Left renal cortex interstitium (tissue), 4 donors: ENCODE measurements around the gene NRROS. TPM values are rescaled to one million over a fixed set of nuclear protein-coding genes. Genes with fewer than 3 reads are reported as not detected.
A peak's percentile ranks its signal among the peaks of the same experiment; 100 is the strongest.

Experiments used
- DNase-seq, 4 donors: peaks; one replicate each; pipeline ENCODE4 v3.0.0-alpha.2; 2013; ENCODE audit warnings: low read depth in 4 of 4, low spot score in 2 of 4, missing footprints in 1 of 4
- polyA plus RNA-seq, 4 donors: library from polyadenylated mRNA; unstranded; fragments of 120-200 nt; gene quantifications; one replicate each; pipeline ENCODE4 v1.2.1, GENCODE V29; 2013; ENCODE audit not compliant: insufficient read length in 4 of 4

NRROS gene
- polyA plus RNA-seq, 4 donors: 2.4 to 4.2 (median 3.7) TPM

- DNase-seq: no peak
These were observed 34.1 kb downstream of the NRROS start for GRCh38 chr3:196673632-196674031.

- DNase-seq: no peak
These were observed 37.9 kb downstream of the NRROS start for GRCh38 chr3:196677353-196677752.

- DNase-seq: no peak
These were observed 38.4 kb downstream of the NRROS start for GRCh38 chr3:196677931-196678330.

GRCh38 chr3:196684548-196685407, 45.3 kb downstream of the NRROS start:
- DNase-seq: peak; percentile 26 to 56 (median 28)

GRCh38 chr3:196686436-196686835, 46.9 kb downstream of the NRROS start:
- DNase-seq: no peak

GRCh38 chr3:196688349-196688748, 48.9 kb downstream of the NRROS start:
- no peak for DNase-seq

GRCh38 chr3:196689941-196690660, 50.6 kb downstream of the NRROS start:
- DNase-seq: no peak

- no peak for DNase-seq
These were observed 51.9 kb downstream of the NRROS start for GRCh38 chr3:196691386-196691785.

- no peak for DNase-seq
These were observed 54.7 kb downstream of the NRROS start for GRCh38 chr3:196694202-196694638.

GRCh38 chr3:196694941-196695848, 55.7 kb downstream of the NRROS start:
- DNase-seq: no peak

- no peak for DNase-seq
These were observed 56.3 kb downstream of the NRROS start for GRCh38 chr3:196695849-196696226.

- no peak for DNase-seq
These were observed 57.8 kb downstream of the NRROS start for GRCh38 chr3:196697270-196697669.

- DNase-seq: no peak
These were observed 60.3 kb downstream of the NRROS start for GRCh38 chr3:196699749-196700148.

GRCh38 chr3:196700801-196701200, 61.3 kb downstream of the NRROS start:
- DNase-seq: no peak

- DNase-seq: no peak
These were observed 66.8 kb downstream of the NRROS start for GRCh38 chr3:196706327-196706726.

- DNase-seq: no peak
These were observed 67.2 kb downstream of the NRROS start for GRCh38 chr3:196706731-196707130.

- DNase-seq: no peak
These were observed 68.1 kb downstream of the NRROS start for GRCh38 chr3:196707566-196707965.

GRCh38 chr3:196708467-196708866, 69.0 kb downstream of the NRROS start:
- no peak for DNase-seq
